Lower lobe of right lung (tissue), 2 donors: ENCODE measurements around the gene NOSIP. TPM values are rescaled to one million over a fixed set of nuclear protein-coding genes. Genes with fewer than 3 reads are reported as not detected.
A peak's percentile ranks its signal among the peaks of the same experiment; 100 is the strongest.

Experiments
- ATAC-seq, 2 donors: fragments of 200-7000 bp; cut with Tn5 transposase; one replicate each; pipeline ENCODE4 v1.9.1; 2020 to 2022; ENCODE audit warnings: mild to moderate bottlenecking in 2 of 2, moderate library complexity in 2 of 2
- DNase-seq: peaks from one replicate; pipeline ENCODE4 v3.0.0-alpha.2; 2020
- H3K27ac ChIP-seq: fragments of 200-600 bp; one replicate; pipeline ENCODE4 v1.8.0; 2022
- H3K27me3 ChIP-seq: fragments of 200-600 bp; one replicate; pipeline ENCODE4 v1.8.0; 2022; ENCODE audit warnings: low read depth
- H3K36me3 ChIP-seq: fragments of 200-600 bp; one replicate; pipeline ENCODE4 v1.8.0; 2022; ENCODE audit warnings: mild to moderate bottlenecking
- H3K4me1 ChIP-seq: fragments of 200-600 bp; one replicate; pipeline ENCODE4 v1.8.0; 2022
- H3K4me3 ChIP-seq: fragments of 200-600 bp; one replicate; pipeline ENCODE4 v1.8.0; 2022; ENCODE audit warnings: mild to moderate bottlenecking
- H3K9me3 ChIP-seq: fragments of 200-600 bp; one replicate; pipeline ENCODE4 v1.8.0; 2022
- CTCF ChIP-seq: fragments of 200-600 bp; IDR thresholded peaks from one replicate; pipeline ENCODE4 v1.8.0; 2022; ENCODE audit warnings: antibody characterized with exemption, mild to moderate bottlenecking
- intact Hi-C: fragments of 100-400 bp; cut with DNase I; formaldehyde crosslinking; loops from one replicate; pipeline ENCODE4 v1.11.0; 2022
- total RNA-seq: library from RNA; stranded (reverse); fragmentation: NEBNext Ultra II Directional; extraction: Animal tissue kit (Norgen Biotek cat#: 25700); gene quantifications from one replicate; pipeline ENCODE4 v1.2.1, GENCODE V29; 2021
- donor health status: DM: no; HTN: yes; CAD: no; lungs with severe emphysema.

The NOSIP gene
- total RNA-seq, 1 donor from 2014 or later, result 47.2 TPM

DNA sequence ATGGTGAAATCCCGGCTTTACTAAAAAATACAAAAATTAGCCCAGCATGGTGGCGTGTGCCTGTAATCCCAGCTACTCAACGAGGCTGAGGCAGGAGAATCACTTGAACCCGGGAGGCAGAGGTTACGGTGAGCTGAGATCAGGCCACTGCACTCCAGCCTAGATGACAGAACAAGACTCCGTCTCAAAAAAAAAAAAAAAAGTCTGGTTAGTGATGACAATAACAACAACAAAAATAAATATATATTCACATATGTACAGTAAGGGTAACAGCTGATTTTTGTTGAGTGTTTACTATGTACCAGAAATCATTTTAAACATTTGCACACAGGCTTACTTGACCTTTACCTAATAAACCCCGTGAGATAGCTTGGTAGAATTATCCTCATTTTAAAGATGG lies 36.6 kb upstream of the NOSIP start:
- intact Hi-C loops, result no loop called here
- Histone ChIP-seq H3K27ac (no peak overlapping the region), H3K9me3 (no peaks in the 10 kb centered on the region), H3K4me3 (no peak overlapping the region), H3K36me3 (peaks cover 66% of the 10 kb centered on the region), H3K27me3 (no peaks in the 10 kb centered on the region), H3K4me1 (peaks cover 11% of the 10 kb centered on the region)
- TF ChIP-seq CTCF, result no peak
- DNase-seq (no peak), ATAC-seq (no peak)

GRCh38 chr19:49616532-49616931 lies 36.2 kb upstream of the NOSIP start:
- no peaks in the 10 kb centered on the region for H3K9me3 ChIP-seq
- intact Hi-C loops, result no loop called here
- TF ChIP-seq CTCF, result no peak
- no peak overlapping the region for H3K4me3 ChIP-seq
- H3K4me1 ChIP-seq, result peaks cover 11% of the 10 kb centered on the region
- no peak for DNase-seq
- H3K27ac ChIP-seq, result no peak overlapping the region
- H3K27me3 ChIP-seq, result no peaks in the 10 kb centered on the region
- no peak for ATAC-seq
- H3K36me3 ChIP-seq, result peaks cover 62% of the 10 kb centered on the region

- Histone ChIP-seq H3K9me3 (no peaks in the 10 kb centered on the region), H3K4me1 (peaks cover 11% of the 10 kb centered on the region), H3K27me3 (no peaks in the 10 kb centered on the region), H3K4me3 (no peak overlapping the region), H3K27ac (no peak overlapping the region), H3K36me3 (peaks cover 64% of the 10 kb centered on the region)
- intact Hi-C loops, result no loop called here
- DNase-seq (no peak), ATAC-seq (no peak)
- no peak for TF ChIP-seq CTCF
These were observed 35.5 kb upstream of the NOSIP start for GRCh38 chr19:49615861-49616260.

DNA sequence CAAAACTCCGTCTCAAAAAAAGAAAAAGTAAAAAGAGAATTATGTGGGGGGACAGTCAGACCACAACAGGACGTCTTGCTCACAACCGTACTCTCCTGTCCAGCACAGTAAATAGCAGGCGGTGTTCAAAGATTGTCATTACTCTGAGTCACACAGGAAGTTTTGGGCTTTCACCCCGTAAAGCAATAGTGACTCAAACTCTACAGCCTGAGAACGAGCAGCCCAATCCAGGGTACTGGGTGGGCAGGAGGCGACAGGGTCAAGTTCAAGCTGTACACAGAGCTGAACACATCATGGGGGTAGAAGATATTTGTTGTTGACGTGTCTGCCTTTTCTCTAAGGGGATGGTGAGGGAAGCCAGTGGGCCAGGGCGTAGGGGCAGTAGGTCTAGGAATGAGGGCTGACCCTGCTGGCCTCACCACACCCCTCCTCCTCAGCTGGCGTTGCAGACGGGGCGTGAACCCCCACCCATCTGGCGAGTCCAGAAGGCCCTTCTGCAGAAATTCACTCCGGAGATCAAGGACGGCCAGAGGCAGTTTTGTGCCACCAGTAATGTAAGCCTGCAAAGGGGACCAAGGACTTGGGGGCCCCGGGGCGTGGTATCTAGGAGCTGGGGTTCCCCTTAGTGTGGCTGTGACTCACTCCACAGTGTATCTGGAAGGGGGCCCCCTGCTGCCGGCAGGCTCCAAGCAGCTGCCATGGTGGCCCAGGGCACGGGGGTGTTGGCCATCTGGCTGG lies 33.9 kb upstream of the NOSIP start:
- H3K9me3 ChIP-seq, result no peaks in the 10 kb centered on the region
- H3K27me3 ChIP-seq, result no peaks in the 10 kb centered on the region
- H3K36me3 ChIP-seq, result peaks cover 69% of the 10 kb centered on the region
- H3K4me1 ChIP-seq, result peaks cover 11% of the 10 kb centered on the region
- no peak for TF ChIP-seq CTCF
- ATAC-seq (no peak), DNase-seq (no peak)
- intact Hi-C loops, result no loop called here
- H3K4me3 ChIP-seq, result no peak overlapping the region
- no peak overlapping the region for H3K27ac ChIP-seq

GRCh38 chr19:49613374-49613773 lies 33.0 kb upstream of the NOSIP start:
- no peak for TF ChIP-seq CTCF

More at GRCh38 chr19:49613374-49613773, 33.0 kb upstream of the NOSIP start:
- Histone ChIP-seq H3K36me3 (peaks cover 70% of the 10 kb centered on the region), H3K27me3 (no peaks in the 10 kb centered on the region), H3K4me1 (peaks cover 11% of the 10 kb centered on the region), H3K9me3 (no peaks in the 10 kb centered on the region), H3K27ac (no peak overlapping the region), H3K4me3 (no peak overlapping the region)
- DNase-seq (no peak), ATAC-seq (peak in 1 of 2 donors; percentile 5)
- intact Hi-C loops, result no loop called here
